ENCODE results near the gene UBB. TPM values are rescaled to one million over a fixed set of nuclear protein-coding genes. Genes with fewer than 3 reads are reported as not detected.
A peak's percentile ranks its signal among the peaks of the same experiment; 100 is the strongest.

The UBB gene
- total RNA-seq, 1 experiment from 2014 or later: 1,609 TPM

GRCh38 chr17:16407911-16408588 is 27.2 kb downstream of the UBB start:
- Histone ChIP-seq H2BK120ac (ENCODE audit: low read depth, low read length, poor library complexity, severe bottlenecking) (no peak overlapping the region), H3K9ac (ENCODE audit: extremely low read depth, insufficient read length, low read length) (no peak overlapping the region), H3K14ac (ENCODE audit: insufficient read depth, low read length) (no peak overlapping the region)

More at GRCh38 chr17:16407911-16408588, 27.2 kb downstream of the UBB start:
- no peaks in the 10 kb centered on the region for H3K9me3 Mint-ChIP-seq
- peaks cover 2% of the 10 kb centered on the region for H3K23me2 ChIP-seq (ENCODE audit: insufficient read length, low read depth, low read length, poor library complexity, severe bottlenecking)
- H3K18ac ChIP-seq (ENCODE audit: insufficient read length, low read depth, low read length): no peak overlapping the region
- no peak overlapping the region for H3K56ac ChIP-seq (ENCODE audit: insufficient read length, low read depth, low read length)
- no peaks in the 10 kb centered on the region for H3K79me2 ChIP-seq (ENCODE audit: insufficient read depth, low read length)
- H3K36me3 Mint-ChIP-seq (ENCODE audit: insufficient read depth in 1 of 3, low read depth in 3 of 3): no peaks in the 10 kb centered on the region
- peak overlapping the region in 1 of 2 experiments; percentile 71; a peak in 2 of 5 replicates for H3K4me3 Mint-ChIP-seq
- no peak overlapping the region for H2BK5ac ChIP-seq (ENCODE audit: insufficient read length, low read length)
- H3K27ac ChIP-seq (ENCODE audit: insufficient read length, low read depth, low read length): no peak overlapping the region
- no peak overlapping the region for H3K4ac ChIP-seq (ENCODE audit: low read depth, low read length)
- no peak overlapping the region for H3T11ph ChIP-seq (ENCODE audit: low read length)
- peaks cover 3 to 13% of the 10 kb centered on the region in 2 experiments; a peak in 2 of 4 replicates for H3K4me1 Mint-ChIP-seq
- no peak overlapping the region for H4K91ac ChIP-seq (ENCODE audit: insufficient read length, low read depth, low read length)
- no peak overlapping the region for H4K5ac ChIP-seq (ENCODE audit: insufficient read length, low read depth, low read length)
- no peak overlapping the region for H2BK20ac ChIP-seq (ENCODE audit: low read depth, low read length, poor library complexity, severe bottlenecking)
- H4K20me1 ChIP-seq (ENCODE audit: control insufficient read depth, insufficient read depth, insufficient read length): no peaks in the 10 kb centered on the region
- H2BK12ac ChIP-seq (ENCODE audit: insufficient read length, low read depth, low read length): no peak overlapping the region
- no peaks in the 10 kb centered on the region for H3K79me1 ChIP-seq (ENCODE audit: insufficient read depth, low read depth, low read length, poor library complexity, severe bottlenecking)
- H3K23ac ChIP-seq (ENCODE audit: insufficient read length, low read depth, low read length): no peak overlapping the region
- H3K4me1 ChIP-seq (ENCODE audit: insufficient read depth, low read length): no peaks in the 10 kb centered on the region
- peak; percentile 75 for DNase-seq
- H3K9me3 ChIP-seq (ENCODE audit: control insufficient read depth, low read depth, low read length): no peaks in the 10 kb centered on the region
- H3K27ac Mint-ChIP-seq: peak overlapping the region in 2 of 3 experiments; percentile 5 to 97; a peak in 3 of 7 replicates
- TF ChIP-seq, protein P1, sequence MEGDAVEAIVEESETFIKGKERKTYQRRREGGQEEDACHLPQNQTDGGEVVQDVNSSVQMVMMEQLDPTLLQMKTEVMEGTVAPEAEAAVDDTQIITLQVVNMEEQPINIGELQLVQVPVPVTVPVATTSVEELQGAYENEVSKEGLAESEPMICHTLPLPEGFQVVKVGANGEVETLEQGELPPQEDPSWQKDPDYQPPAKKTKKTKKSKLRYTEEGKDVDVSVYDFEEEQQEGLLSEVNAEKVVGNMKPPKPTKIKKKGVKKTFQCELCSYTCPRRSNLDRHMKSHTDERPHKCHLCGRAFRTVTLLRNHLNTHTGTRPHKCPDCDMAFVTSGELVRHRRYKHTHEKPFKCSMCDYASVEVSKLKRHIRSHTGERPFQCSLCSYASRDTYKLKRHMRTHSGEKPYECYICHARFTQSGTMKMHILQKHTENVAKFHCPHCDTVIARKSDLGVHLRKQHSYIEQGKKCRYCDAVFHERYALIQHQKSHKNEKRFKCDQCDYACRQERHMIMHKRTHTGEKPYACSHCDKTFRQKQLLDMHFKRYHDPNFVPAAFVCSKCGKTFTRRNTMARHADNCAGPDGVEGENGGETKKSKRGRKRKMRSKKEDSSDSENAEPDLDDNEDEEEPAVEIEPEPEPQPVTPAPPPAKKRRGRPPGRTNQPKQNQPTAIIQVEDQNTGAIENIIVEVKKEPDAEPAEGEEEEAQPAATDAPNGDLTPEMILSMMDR (conservative IDR thresholded peaks at IDR 0.05): no peak
- H3K27me3 Mint-ChIP-seq (ENCODE audit: low read depth): peaks cover under 1% of the 10 kb centered on the region; the same call in 1 of the 2 replicates
- no peak overlapping the region for H2BK15ac ChIP-seq (ENCODE audit: low read depth, low read length)
- H3K4me2 ChIP-seq (ENCODE audit: insufficient read depth, insufficient read length, low read length): peak overlapping the region; percentile 39
- no peak overlapping the region for H2AK5ac ChIP-seq (ENCODE audit: insufficient read length, low read length)
- H4K8ac ChIP-seq (replicated peaks; ENCODE audit: insufficient read length, low read depth, low read length): no peak overlapping the region
- WGBS (ENCODE audit: extremely low coverage, insufficient read length, low lambda C conversion rate): no CpG with 5 or more reads among the region's 14 CpGs
- H2AFZ ChIP-seq (ENCODE audit: low read length): no peak overlapping the region
- no peaks in the 10 kb centered on the region for H3K27me3 ChIP-seq (ENCODE audit: insufficient read depth, low read length)
